Ovary (tissue), 3 donors: Measurements from ENCODE around the gene PANK3.

Source experiments
- CTCF ChIP-seq, 3 donors: fragments of 450-650 bp in 2 of 3; fragments of 200-600 bp in 1 of 3; IDR thresholded peaks; one replicate each; pipeline versions ENCODE4 v1.5.1 to v1.8.0; 2016 to 2022; ENCODE audit warnings: antibody characterized with exemption in 3 of 3, mild to moderate bottlenecking in 1 of 3
- POLR2A ChIP-seq: fragments of 450-650 bp; IDR thresholded peaks from one replicate; pipeline ENCODE4 v1.6.1; 2017; ENCODE audit warnings: antibody characterized with exemption, mild to moderate bottlenecking, moderate library complexity
- donor health status: DM: no; HTN: no; CAD: no.

DNA sequence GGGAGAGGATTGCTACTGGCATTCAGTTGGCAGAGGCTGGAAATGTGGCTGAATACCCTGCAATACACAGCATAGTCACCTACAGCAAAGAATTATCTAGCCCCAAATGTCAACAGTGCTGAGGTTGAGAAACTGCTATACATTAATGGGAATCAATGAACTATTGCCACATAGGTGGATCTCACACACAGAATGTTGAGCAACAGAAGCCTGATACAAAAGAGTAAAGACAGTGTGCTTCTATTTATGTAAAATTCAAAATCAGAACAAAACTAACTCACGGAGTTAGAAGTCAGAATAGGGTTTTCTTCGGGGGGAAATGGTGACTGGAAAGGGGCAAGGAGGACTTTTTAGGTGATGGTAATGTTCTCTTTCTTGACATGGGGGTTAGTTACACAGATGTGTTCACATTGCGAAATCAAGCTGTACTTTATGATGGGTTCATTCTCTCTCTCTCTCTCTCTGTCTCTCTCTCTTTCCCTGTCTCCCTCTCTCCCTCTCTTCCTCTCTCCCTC is 45.7 kb upstream of the PANK3 start:
- TF ChIP-seq CTCF (IDR thresholded peaks at IDR 0.05) (no peak), POLR2A (no peak)
